ENCODE data around the gene ZNF691.
"Not testable (repeated sequence)": the region's sequence is repeated elsewhere in the genome, so short reads cannot be mapped to it uniquely, and the experiment has no call there.

The ZNF691 gene

DNA sequence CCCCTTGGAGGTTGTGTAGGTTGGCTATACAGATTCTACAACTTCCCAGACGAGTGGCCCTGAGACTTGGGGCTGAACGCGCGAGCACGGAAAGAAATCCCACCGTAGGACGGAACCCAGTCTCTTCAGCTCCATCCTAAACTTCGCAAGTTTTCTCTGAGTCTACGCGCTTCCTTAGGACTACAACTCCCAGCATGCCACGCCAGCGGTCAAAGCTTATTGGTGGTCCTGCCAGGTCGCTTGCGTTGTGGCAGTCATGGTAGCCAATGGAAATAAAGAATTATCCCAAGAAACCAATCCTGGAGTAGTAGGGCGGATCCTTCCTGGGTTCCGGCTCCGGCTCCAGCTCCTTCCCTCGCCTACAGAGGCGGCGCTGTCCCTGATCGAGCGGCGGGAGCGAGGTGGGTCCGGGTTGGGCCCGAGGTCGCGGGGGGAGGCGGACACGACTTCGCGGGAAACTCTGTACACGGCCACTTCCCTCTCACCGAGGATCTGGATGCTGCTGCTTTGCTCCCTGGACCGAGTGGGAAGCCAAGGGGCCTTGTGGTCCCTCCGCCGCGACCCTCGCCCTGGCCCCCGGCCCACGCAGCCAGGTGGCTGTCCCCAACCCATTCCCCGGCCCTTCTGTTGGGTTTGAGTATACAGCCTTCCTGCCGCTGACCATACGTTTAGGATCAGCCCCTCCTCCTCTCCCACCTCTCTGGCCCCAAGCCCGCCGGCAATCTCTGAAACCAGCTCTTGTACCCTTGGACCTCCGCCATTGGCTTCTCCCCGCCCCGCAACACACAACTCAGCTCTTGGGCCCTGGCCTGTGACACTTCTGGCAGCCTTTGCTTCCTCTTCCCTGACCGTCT lies at the start of gene ZNF691:
ZNF691 (plus strand) TSS at position 357 of the 854 bp plus-strand sequence. CDS start 3,046 bp downstream, outside the sequence.
- DNase-seq, result peak; percentile 97

DNA sequence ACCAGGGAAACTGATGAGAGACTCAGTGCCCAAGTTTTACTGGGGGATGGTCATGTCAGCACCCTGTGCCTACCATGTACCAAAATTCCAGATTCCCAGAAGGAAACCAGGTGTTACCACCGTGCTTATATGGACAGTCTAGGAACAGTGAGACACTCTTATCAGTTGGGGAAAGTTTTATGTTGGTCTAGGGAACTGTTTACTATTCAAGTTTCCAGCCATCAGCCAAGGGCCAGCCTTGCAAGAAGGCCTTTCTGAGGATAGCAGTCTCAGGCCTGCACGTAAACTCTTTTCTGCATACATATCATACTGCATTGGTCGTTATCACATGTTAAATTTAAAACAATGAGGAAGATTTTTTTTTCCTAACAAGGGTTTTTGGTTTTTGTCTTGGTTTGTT lies 49.0 kb upstream of the ZNF691 start:
- DNase-seq, result no peak

- DNase-seq, result no peak
These were observed 48.4 kb upstream of the ZNF691 start for GRCh38 chr1:42797979-42798378.

DNA sequence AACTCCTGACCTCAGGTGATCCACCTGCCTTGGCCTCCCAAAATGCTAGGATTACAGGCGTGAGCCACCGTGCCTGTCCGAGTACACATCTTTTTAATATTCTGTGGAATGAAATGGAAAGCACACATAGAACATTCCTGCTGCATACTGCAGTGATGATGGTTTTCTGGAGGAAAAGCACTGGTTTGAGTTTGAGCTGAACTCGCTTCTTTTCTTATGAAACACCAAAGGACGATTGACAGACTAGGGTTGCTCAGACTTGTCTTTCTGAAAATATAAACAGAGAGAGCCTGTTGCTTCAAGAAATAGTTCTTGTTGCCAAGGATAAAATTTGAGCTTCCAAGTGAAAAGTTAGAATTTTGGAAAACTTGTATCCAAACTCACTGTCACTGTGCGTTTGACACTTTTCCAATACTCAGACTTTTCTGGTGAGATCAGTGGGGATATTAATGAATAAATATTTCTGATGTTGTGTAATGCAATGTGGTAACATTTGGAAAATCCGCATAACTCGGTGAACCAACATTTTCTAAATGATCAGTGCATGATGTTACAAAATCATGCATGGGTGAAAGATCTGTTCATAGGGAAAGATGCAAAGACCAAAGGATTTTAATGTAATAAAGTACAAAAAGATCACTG lies 44.5 kb upstream of the ZNF691 start:
- no peak for DNase-seq

DNA sequence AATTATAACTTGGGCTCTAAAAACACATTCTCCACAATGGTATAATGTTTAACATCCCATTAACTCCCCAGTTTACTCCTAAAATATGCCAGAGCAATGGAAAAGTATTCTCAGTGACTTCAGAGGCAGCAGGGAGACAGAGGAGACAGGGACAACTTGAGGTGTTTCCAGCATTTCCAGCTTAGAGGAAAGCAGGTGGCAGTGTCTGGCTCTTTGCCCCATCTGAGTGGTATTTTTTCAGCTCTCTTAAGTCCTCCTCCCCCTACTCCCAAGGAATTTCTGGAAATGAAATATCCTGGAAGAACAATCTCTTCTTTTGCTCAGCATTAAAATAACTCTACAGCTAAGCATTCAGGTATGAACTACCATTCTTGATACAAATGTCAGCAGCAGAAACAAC lies 40.2 kb upstream of the ZNF691 start:
- no peak for DNase-seq

- DNase-seq, result no peak
These were observed 39.8 kb upstream of the ZNF691 start for GRCh38 chr1:42806593-42806992.

GRCh38 chr1:42807056-42807668 lies 39.3 kb upstream of the ZNF691 start:
- DNase-seq, result no peak

DNA sequence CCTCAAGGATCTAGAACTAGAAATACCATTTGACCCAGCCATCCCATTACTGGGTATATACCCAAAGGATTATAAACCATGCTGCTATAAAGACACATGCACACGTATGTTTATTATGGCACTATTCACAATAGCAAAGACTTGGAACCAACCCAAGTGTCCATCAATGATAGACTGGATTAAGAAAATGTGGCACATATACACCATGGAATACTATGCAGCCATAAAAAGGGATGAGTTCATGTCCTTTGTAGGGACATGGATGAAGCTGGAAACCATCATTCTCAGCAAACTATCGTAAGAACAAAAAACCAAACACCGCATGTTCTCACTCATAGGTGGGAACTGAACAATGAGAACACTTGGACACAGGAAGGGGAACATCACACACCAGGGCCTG lies 31.6 kb upstream of the ZNF691 start:
- DNase-seq, result not testable (repeated sequence)

DNA sequence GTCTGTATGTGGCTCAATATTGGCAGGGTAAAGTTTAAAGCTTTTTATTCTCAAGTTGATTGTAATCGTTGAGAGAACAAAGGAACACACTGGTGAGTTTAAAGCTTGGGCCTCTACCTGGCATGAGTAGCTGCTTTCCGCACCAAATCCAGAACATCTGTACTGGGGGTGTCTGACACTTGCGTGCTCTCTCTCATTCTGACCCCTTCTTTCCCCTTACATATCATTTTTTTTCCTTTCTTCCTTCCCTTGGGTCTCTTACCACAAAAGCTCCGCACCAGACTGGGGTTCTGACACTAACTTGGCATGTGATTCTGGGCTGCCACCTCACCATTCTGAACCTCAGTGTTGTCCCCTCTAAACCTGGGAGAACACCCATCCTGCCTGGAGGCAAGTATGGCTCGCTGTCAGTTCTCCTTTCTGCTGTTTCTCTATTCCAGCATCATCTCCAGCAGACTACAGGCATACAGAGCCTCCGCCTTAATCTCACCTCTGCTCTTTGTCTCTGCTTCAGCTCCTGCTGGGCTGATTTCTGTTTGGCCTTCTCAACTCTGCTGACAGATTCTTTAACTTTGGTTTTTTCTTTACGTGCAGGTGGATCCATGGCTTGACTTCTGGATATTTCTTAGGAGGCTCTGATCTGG lies 30.4 kb upstream of the ZNF691 start:
- no peak for DNase-seq

- peak; percentile 96 for DNase-seq
These were observed 29.6 kb upstream of the ZNF691 start, which contains the start of the genes ERMAP and SVBP for GRCh38 chr1:42816585-42817439. TSS of gene ERMAP (plus strand) at chr1:42817122. CDS start at chr1:42830449, 13,327 bp downstream. TSS of gene SVBP (minus strand) at chr1:42817397. CDS start at chr1:42816544, 853 bp downstream.

GRCh38 chr1:42817440-42817767 lies 29.0 kb upstream of the ZNF691 start:
- no peak for DNase-seq

DNA sequence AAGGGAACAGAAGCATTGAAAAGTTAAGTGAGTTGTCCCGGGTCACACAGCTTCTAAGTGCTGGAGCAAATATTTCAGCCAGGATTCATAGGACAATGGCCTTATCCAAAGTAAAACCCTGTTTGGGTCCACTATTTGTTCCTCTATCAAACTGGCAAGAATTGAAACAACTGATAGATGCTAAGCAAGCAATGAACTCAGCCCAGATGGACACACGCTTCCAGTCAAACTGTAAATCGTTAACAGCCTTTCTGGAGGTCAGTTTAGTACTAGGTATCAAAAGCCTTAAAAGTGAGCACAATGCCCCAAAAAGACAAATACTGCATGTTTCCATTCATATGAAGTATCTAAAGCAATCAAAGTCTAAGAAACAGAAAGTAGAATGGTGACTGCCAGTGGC lies 28.4 kb upstream of the ZNF691 start:
- DNase-seq, result no peak

DNA sequence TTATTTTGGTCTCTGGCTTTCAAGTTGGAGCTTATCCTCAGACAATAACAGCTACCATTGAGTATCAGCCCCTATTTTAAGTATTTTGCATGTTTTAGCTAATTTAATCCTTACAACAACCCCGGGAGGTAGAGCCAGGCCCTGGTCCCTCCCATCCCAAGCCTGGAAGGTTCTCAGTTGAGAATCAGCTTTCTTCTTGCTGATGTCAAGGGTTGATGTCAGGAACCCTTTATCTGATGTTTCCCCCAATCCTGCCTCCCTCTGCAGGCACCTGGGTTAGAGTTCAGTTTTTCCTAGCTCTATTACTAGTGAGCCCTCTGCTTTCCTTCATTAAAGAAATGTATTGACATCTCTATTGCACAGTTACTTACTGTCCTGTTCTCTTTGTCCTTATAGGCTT lies 25.6 kb upstream of the ZNF691 start:
- DNase-seq, result no peak

- DNase-seq, result no peak
These were observed 24.7 kb upstream of the ZNF691 start for GRCh38 chr1:42821690-42822089.

- no peak for DNase-seq
These were observed 23.5 kb upstream of the ZNF691 start for GRCh38 chr1:42822800-42823392.

DNA sequence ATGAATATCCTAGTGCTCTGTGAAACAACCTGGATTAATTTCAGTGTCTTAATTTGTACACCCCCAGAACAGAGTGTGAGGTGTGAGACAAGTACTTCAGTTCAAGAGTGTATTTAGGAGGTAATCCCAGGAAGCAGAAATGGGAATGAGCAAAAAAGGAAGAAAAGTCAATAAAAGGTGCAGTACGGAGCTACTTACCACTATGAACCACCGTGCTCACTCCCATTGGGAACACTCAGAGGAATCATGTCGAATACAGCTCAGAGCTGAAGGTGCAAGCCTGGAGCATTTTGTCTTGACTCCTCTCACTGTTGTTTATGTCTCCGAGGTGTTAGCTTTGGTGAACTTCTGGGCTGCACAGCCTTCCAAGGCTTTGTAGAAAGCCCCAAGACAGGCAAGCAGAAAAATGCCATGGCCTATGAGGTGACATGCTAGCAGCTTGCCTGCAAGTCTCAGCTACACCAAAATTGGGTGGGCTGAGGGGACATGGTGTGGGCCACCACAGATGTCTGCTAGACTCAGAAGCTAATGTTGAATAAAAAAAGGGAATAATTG lies 21.9 kb upstream of the ZNF691 start:
- DNase-seq, result no peak

- DNase-seq, result no peak
These were observed 21.2 kb upstream of the ZNF691 start for GRCh38 chr1:42825036-42825851.

DNA sequence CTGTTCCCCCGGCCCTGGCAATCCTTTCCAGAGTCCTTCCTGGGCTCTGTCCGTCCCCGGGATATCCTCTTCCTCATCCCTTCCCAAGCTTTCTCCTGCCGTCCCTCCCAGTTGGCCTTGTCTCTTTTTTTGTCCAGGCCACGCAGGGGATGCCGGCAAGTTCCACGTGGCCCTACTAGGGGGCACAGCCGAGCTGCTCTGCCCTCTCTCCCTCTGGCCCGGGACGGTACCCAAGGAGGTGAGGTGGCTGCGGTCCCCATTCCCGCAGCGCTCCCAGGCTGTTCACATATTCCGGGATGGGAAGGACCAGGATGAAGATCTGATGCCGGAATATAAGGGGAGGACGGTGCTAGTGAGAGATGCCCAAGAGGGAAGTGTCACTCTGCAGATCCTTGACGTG lies 15.8 kb upstream of the ZNF691 start:
- no peak for DNase-seq

DNA sequence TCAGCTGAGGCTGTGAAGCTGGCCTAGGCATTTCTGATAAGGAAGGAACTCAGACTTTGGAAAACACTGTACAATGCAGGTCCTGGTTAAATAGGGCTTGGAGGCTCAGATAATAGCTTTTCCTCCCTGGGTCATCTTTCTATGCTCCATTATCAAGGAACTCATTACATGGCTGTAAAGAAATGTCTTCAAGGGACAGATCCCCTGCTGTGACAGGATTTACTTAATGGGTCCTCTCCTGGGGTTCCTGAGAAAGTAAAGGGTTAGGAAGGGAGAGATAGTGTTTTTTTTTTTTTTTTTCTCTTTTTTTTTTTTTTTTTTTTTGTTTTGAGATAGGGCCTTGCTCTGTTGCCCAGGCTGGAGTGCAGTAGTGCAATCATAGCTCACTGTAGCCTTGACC lies 15.1 kb upstream of the ZNF691 start:
- no peak for DNase-seq

- DNase-seq, result no peak
These were observed 13.7 kb upstream of the ZNF691 start for GRCh38 chr1:42832641-42833240.

Data from activated CD4-positive, alpha-beta T cell treated with anti-CD3 and anti-CD28 coated beads, Interleukin-10, Interleukin-2, amounts not matched to agents 100 ng/mL and 50 ng/mL, durations not matched to agents 16 hours and 8 hours (primary cell).